ENCODE measurements around the gene ENTREP1.

The ENTREP1 gene

GRCh38 chr9:69427286-69427685, 102.3 kb downstream of the ENTREP1 start:
- H3K27ac ChIP-seq = no peak overlapping the region
- TF ChIP-seq ZFX (IDR thresholded peaks at IDR 0.05; ENCODE audit: borderline replicate concordance) = no peak
- TF ChIP-seq, protein P1, sequence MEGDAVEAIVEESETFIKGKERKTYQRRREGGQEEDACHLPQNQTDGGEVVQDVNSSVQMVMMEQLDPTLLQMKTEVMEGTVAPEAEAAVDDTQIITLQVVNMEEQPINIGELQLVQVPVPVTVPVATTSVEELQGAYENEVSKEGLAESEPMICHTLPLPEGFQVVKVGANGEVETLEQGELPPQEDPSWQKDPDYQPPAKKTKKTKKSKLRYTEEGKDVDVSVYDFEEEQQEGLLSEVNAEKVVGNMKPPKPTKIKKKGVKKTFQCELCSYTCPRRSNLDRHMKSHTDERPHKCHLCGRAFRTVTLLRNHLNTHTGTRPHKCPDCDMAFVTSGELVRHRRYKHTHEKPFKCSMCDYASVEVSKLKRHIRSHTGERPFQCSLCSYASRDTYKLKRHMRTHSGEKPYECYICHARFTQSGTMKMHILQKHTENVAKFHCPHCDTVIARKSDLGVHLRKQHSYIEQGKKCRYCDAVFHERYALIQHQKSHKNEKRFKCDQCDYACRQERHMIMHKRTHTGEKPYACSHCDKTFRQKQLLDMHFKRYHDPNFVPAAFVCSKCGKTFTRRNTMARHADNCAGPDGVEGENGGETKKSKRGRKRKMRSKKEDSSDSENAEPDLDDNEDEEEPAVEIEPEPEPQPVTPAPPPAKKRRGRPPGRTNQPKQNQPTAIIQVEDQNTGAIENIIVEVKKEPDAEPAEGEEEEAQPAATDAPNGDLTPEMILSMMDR (IDR thresholded peaks at IDR 0.05) = no peak

- no peak overlapping the region for H3K27ac ChIP-seq
- no peak for TF ChIP-seq ZFX (IDR thresholded peaks at IDR 0.05; ENCODE audit: borderline replicate concordance)
- TF ChIP-seq, protein P1 (IDR thresholded peaks at IDR 0.05) = no peak
Observed at GRCh38 chr9:69428017-69428785, 103.2 kb downstream of the ENTREP1 start.

DNA sequence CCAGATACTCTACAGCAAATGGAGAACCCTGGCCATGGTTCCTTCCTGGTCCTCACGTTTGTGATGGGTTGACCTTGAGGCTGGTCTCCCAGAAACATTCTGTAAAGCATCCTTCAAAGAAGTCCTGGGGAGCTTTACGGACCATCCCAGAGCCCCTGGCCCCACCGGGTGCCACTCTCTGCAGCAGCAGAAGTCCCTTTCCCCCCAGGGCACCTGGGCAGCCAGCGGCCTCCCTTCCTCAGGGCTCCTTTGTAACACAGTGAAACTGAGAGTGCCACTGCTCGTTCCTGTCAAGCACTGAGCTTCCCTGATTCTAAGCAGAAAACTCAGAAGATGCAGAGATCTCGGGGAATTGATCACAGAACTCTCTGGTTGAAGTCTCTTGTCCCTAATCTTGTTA, 104.3 kb downstream of the ENTREP1 start:
- TF ChIP-seq, protein P1 (IDR thresholded peaks at IDR 0.05) = no peak
- TF ChIP-seq ZFX (IDR thresholded peaks at IDR 0.05; ENCODE audit: borderline replicate concordance) = no peak
- no peak overlapping the region for H3K27ac ChIP-seq

DNA sequence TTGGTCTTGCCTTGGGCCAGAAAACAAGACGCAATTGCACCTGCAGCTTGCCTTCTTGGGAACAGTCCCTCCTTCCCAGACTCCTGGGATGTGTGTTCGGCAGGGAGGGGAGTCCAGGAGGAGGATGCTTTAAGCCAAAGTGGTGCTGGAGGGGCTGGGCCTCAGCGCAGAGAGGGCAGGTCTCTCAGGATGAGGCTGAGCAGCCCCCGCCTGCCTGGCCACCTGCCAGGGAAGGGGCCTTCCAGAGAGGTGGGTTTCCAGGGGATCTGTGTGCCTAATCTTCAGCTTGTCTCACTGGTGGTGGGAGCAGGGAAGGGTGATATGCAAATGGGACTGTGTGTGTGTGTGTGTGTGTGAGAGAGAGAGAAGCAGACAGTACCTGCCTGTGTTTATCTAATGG, 105.2 kb downstream of the ENTREP1 start:
- no peak for TF ChIP-seq ZFX (IDR thresholded peaks at IDR 0.05; ENCODE audit: borderline replicate concordance)
- TF ChIP-seq, protein P1 (IDR thresholded peaks at IDR 0.05) = no peak
- no peak overlapping the region for H3K27ac ChIP-seq

DNA sequence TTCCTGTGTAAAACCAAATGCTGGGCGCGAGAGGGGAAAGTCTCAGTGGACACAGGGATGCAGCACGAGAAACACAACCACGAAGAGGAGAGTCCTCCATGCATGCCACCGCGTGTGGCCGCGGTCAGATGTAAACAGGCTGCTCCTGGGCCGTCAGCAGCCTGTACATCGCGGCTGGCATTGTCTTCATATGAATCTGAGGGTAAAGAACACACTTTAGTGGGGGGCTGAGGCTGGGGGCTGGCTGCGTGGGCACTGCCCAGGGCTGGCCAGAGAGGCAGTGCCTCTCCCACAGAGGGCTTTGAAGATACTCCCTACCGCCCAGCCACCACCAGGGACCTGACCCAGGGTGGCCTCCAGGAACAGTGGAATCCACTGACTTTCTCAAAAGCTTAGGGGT, 106.2 kb downstream of the ENTREP1 start:
- TF ChIP-seq, protein P1 (IDR thresholded peaks at IDR 0.05) = no peak
- TF ChIP-seq ZFX (IDR thresholded peaks at IDR 0.05; ENCODE audit: borderline replicate concordance) = no peak
- no peak overlapping the region for H3K27ac ChIP-seq

DNA sequence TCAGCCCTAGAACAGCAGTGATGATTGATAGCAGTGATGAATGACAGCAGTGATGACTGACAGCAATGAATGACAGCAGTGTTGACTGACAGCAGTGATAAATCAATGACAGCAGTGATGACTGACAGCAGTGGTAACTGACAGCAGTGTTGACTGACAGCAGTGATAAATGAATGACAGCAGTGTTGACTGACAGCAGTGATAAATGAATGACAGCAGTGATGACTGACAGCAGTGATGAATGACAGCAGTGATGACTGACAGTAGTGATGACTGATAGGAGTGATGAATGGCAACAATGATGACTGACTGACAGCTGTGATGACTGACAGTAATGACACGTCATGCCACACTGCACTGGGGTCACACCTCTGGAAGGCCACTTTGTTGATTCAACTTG, 106.8 kb downstream of the ENTREP1 start:
- H3K27ac ChIP-seq = no peak overlapping the region
- TF ChIP-seq, protein P1 (IDR thresholded peaks at IDR 0.05) = no peak
- no peak for TF ChIP-seq ZFX (IDR thresholded peaks at IDR 0.05; ENCODE audit: borderline replicate concordance)

GRCh38 chr9:69432623-69433022, 107.6 kb downstream of the ENTREP1 start:
- no peak for TF ChIP-seq ZFX (IDR thresholded peaks at IDR 0.05; ENCODE audit: borderline replicate concordance)
- TF ChIP-seq, protein P1 (IDR thresholded peaks at IDR 0.05) = no peak
- no peak overlapping the region for H3K27ac ChIP-seq

All from 22Rv1 (cell line).